Measurements from ENCODE around the gene SLC12A6.

SLC12A6 gene

GRCh38 chr15:34330279-34330678, 7.3 kb downstream of the SLC12A6 start:
- no peak for DNase-seq (ENCODE audit: low read depth)

GRCh38 chr15:34329006-34329405, 8.6 kb downstream of the SLC12A6 start:
- no peak for DNase-seq (ENCODE audit: low read depth)

GRCh38 chr15:34327906-34328305, 9.7 kb downstream of the SLC12A6 start:
- no peak for DNase-seq (ENCODE audit: low read depth)

GRCh38 chr15:34325368-34325767, 12.2 kb downstream of the SLC12A6 start:
- no peak for DNase-seq (ENCODE audit: low read depth)

- DNase-seq (ENCODE audit: low read depth) = no peak
These were observed 12.6 kb downstream of the SLC12A6 start for GRCh38 chr15:34324933-34325332.

GRCh38 chr15:34323217-34323616, 14.4 kb downstream of the SLC12A6 start:
- no peak for DNase-seq (ENCODE audit: low read depth)

- DNase-seq (ENCODE audit: low read depth) = no peak
These were observed 19.1 kb downstream of the SLC12A6 start for GRCh38 chr15:34318277-34319079.

- no peak for DNase-seq (ENCODE audit: low read depth)
These were observed 22.8 kb downstream of the SLC12A6 start for GRCh38 chr15:34314491-34315490.

- DNase-seq (ENCODE audit: low read depth) = no peak
These were observed 26.0 kb downstream of the SLC12A6 start for GRCh38 chr15:34311563-34311962.

- no peak for DNase-seq (ENCODE audit: low read depth)
These were observed 33.0 kb downstream of the SLC12A6 start for GRCh38 chr15:34304613-34305012.

- DNase-seq (ENCODE audit: low read depth) = no peak
These were observed 36.5 kb downstream of the SLC12A6 start for GRCh38 chr15:34301058-34301457.

- no peak for DNase-seq (ENCODE audit: low read depth)
These were observed 40.5 kb downstream of the SLC12A6 start for GRCh38 chr15:34297059-34297458.

GRCh38 chr15:34292621-34293020, 45.0 kb downstream of the SLC12A6 start:
- DNase-seq (ENCODE audit: low read depth) = no peak

GRCh38 chr15:34284937-34285336, 52.6 kb downstream of the SLC12A6 start:
- DNase-seq (ENCODE audit: low read depth) = no peak

GRCh38 chr15:34282384-34282783, 55.2 kb downstream of the SLC12A6 start:
- DNase-seq (ENCODE audit: low read depth) = no peak

- no peak for DNase-seq (ENCODE audit: low read depth)
These were observed 57.4 kb downstream of the SLC12A6 start for GRCh38 chr15:34280193-34280592.

GRCh38 chr15:34279368-34279767, 58.2 kb downstream of the SLC12A6 start:
- DNase-seq (ENCODE audit: low read depth) = no peak

- DNase-seq (ENCODE audit: low read depth) = no peak
These were observed 61.9 kb downstream of the SLC12A6 start for GRCh38 chr15:34275721-34276120.

- DNase-seq (ENCODE audit: low read depth) = no peak
These were observed 62.4 kb downstream of the SLC12A6 start for GRCh38 chr15:34275154-34275553.

GRCh38 chr15:34271493-34271892, 66.1 kb downstream of the SLC12A6 start:
- no peak for DNase-seq (ENCODE audit: low read depth)

- no peak for DNase-seq (ENCODE audit: low read depth)
These were observed 70.8 kb downstream of the SLC12A6 start for GRCh38 chr15:34266751-34267150.

GRCh38 chr15:34264076-34264475, 73.5 kb downstream of the SLC12A6 start:
- DNase-seq (ENCODE audit: low read depth) = no peak

GRCh38 chr15:34262362-34262761, 75.2 kb downstream of the SLC12A6 start:
- DNase-seq (ENCODE audit: low read depth) = no peak
